H1 (cell line): ENCODE measurements around the gene P2RX7. TPM values are rescaled to one million over a fixed set of nuclear protein-coding genes. Genes with fewer than 3 reads are reported as not detected.

Source experiments
- CTCF ChIA-PET: fragments of 300-600 bp; sonication (Branson Sonifier 250); formaldehyde crosslinking; loops from one replicate; lab custom pipeline; 2021; ENCODE audit not compliant: partially characterized antibody; lab: Charles Lee
- POLR2A ChIA-PET: fragments of 300-600 bp; sonication (Branson Sonifier 250); formaldehyde crosslinking; loops from one replicate; lab custom pipeline; 2021; ENCODE audit warnings: inconsistent platforms; ENCODE audit not compliant: partially characterized antibody; lab: Charles Lee
- DNase-seq, 2 experiments: peaks; one replicate each; pipeline versions ENCODE4 v3.0.0 to v3.0.0-alpha.2; 2010 to 2022; ENCODE audit warnings: low spot score in 2 of 2, low read depth in 1 of 2, mixed read lengths in 1 of 2
- FAIRE-seq: peaks from 2 replicates; lab custom pipeline; 2011; peaks lifted over from hg19 to GRCh38; lab: Jason Lieb, UNC
- H2AFZ ChIP-seq: 2 replicates; pipeline ENCODE4 v1.8.1; 2012; ENCODE audit warnings: low read length, inconsistent platforms
- H2AK5ac ChIP-seq: 2 replicates; pipeline ENCODE4 v1.6.1; 2013; ENCODE audit warnings: low read depth, low read length
- H2BK120ac ChIP-seq: replicated peaks from 2 replicates; pipeline ENCODE3; 2013; ENCODE audit warnings: low read depth, low read length, inconsistent platforms
- H2BK12ac ChIP-seq: 2 replicates; pipeline ENCODE4 v1.6.1; 2013; ENCODE audit warnings: low read depth, low read length
- H2BK15ac ChIP-seq: 2 replicates; pipeline ENCODE4 v1.6.1; 2013; ENCODE audit warnings: low read length
- H2BK20ac ChIP-seq: 2 replicates; pipeline ENCODE4 v1.6.1; 2013; ENCODE audit warnings: low read length
- H2BK5ac ChIP-seq: 2 replicates; pipeline ENCODE4 v1.6.1; 2013; ENCODE audit warnings: low read depth, low read length
- H3K14ac ChIP-seq: 2 replicates; pipeline ENCODE4 v1.6.1; 2013; ENCODE audit warnings: inconsistent platforms; ENCODE audit not compliant: insufficient read length
- H3K18ac ChIP-seq: 2 replicates; pipeline ENCODE4 v1.6.1; 2013; ENCODE audit warnings: low read length; ENCODE audit errors: extremely low read depth
- H3K23ac ChIP-seq: 2 replicates; pipeline ENCODE4 v1.6.1; 2013; ENCODE audit warnings: inconsistent platforms; ENCODE audit not compliant: insufficient read length
- H3K23me2 ChIP-seq: 2 replicates; pipeline ENCODE4 v1.6.1; 2013; ENCODE audit warnings: low read depth, low read length
- H3K27ac ChIP-seq: 2 replicates; pipeline ENCODE4 v1.6.1; 2011; ENCODE audit warnings: low read depth, low read length, inconsistent platforms
- H3K27me3 ChIP-seq, 4 experiments: replicated peaks in 1 of 4; 1 replicate in 1 of 4; 2 replicates in 3 of 4; pipeline versions ENCODE4 v1.6.1 to v1.8.1; 2011 to 2013; ENCODE audit warnings: low read length in 3 of 4, mild to moderate bottlenecking in 3 of 4, inconsistent platforms in 2 of 4, mixed read lengths in 2 of 4, moderate library complexity in 1 of 4; ENCODE audit not compliant: control insufficient read depth in 3 of 4, insufficient read depth in 3 of 4; ENCODE audit errors: extremely low read depth in 1 of 4
- H3K36me3 ChIP-seq, 4 experiments: 2 replicates each; pipeline versions ENCODE4 v1.6.1 to v1.8.1; 2011 to 2013; ENCODE audit warnings: mild to moderate bottlenecking in 4 of 4, low read length in 3 of 4, moderate library complexity in 2 of 4, control low read depth in 1 of 4, inconsistent platforms in 1 of 4; ENCODE audit not compliant: insufficient read depth in 4 of 4, control insufficient read depth in 2 of 4
- H3K4ac ChIP-seq: replicated peaks from 2 replicates; pipeline ENCODE3; 2013; ENCODE audit warnings: low read length, low read depth, mixed read lengths, inconsistent platforms; ENCODE audit not compliant: insufficient read length
- H3K4me1 ChIP-seq, 4 experiments: replicated peaks in 1 of 4; 1 replicate in 1 of 4; 2 replicates in 3 of 4; pipeline versions ENCODE4 v1.6.1 to v1.8.1; 2011 to 2013; ENCODE audit warnings: low read length in 3 of 4, inconsistent platforms in 2 of 4, mixed read lengths in 1 of 4; ENCODE audit not compliant: insufficient read depth in 4 of 4, control insufficient read depth in 3 of 4
- H3K4me2 ChIP-seq, 2 experiments: 2 replicates each; pipeline versions ENCODE4 v1.6.1 to v1.8.1; 2011 to 2013; ENCODE audit warnings: low read depth in 2 of 2, low read length in 2 of 2, control low read depth in 1 of 2, inconsistent platforms in 1 of 2, mild to moderate bottlenecking in 1 of 2; ENCODE audit not compliant: insufficient read depth in 1 of 2
- H3K4me3 ChIP-seq, 4 experiments: fragments of 200-600, 300-600 bp in 1 of 4; sonication (generic), shearing (Covaris generic), sonication (Bioruptor Twin) in 1 of 4; 2 replicates each; pipeline versions ENCODE4 v1.5.1 to v1.8.1; 2011 to 2016; ENCODE audit warnings: low read length in 4 of 4, low read depth in 3 of 4, control low read depth in 2 of 4, inconsistent platforms in 2 of 4, mild to moderate bottlenecking in 2 of 4, mixed read lengths in 1 of 4, moderate library complexity in 1 of 4; ENCODE audit not compliant: insufficient read depth in 2 of 4; ENCODE audit errors: extremely low read depth in 1 of 4
- H3K56ac ChIP-seq: replicated peaks from 2 replicates; pipeline ENCODE3; 2013; ENCODE audit warnings: low read depth, mild to moderate bottlenecking, mixed read lengths, low read length, inconsistent platforms; ENCODE audit not compliant: insufficient read length
- H3K79me1 ChIP-seq: 2 replicates; pipeline ENCODE4 v1.6.1; 2013; ENCODE audit warnings: low read depth, low read length, control low read depth
- H3K79me2 ChIP-seq, 2 experiments: 2 replicates each; pipeline versions ENCODE4 v1.6.1 to v1.8.1; 2012 to 2013; ENCODE audit warnings: low read length in 2 of 2, mild to moderate bottlenecking in 2 of 2, inconsistent platforms in 1 of 2; ENCODE audit not compliant: insufficient read depth in 2 of 2, control insufficient read depth in 1 of 2
- H3K9ac ChIP-seq, 4 experiments: replicated peaks in 1 of 4; 1 replicate in 1 of 4; 2 replicates in 3 of 4; pipeline versions ENCODE4 v1.6.1 to v1.8.1; 2011 to 2013; ENCODE audit warnings: low read depth in 3 of 4, low read length in 3 of 4, control low read depth in 2 of 4, mild to moderate bottlenecking in 2 of 4, moderate library complexity in 2 of 4, inconsistent platforms in 1 of 4; ENCODE audit errors: extremely low read depth in 1 of 4
- H3K9me3 ChIP-seq, 2 experiments: 2 replicates each; pipeline versions ENCODE4 v1.6.1 to v1.8.1; 2012 to 2013; ENCODE audit warnings: mild to moderate bottlenecking in 2 of 2, moderate library complexity in 2 of 2, control low read depth in 1 of 2, inconsistent platforms in 1 of 2, low read depth in 1 of 2, low read length in 1 of 2, mixed read lengths in 1 of 2; ENCODE audit not compliant: insufficient read depth in 2 of 2
- H4K20me1 ChIP-seq, 2 experiments: replicated peaks in 1 of 2; 2 replicates each; pipeline versions ENCODE3 to v1.8.1; 2011 to 2013; ENCODE audit warnings: inconsistent platforms in 2 of 2, low read length in 2 of 2, mild to moderate bottlenecking in 1 of 2; ENCODE audit not compliant: insufficient read depth in 2 of 2, control insufficient read depth in 1 of 2
- H4K5ac ChIP-seq: 2 replicates; pipeline ENCODE4 v1.6.1; 2013; ENCODE audit warnings: low read length, low read depth, mixed read lengths, inconsistent platforms; ENCODE audit not compliant: insufficient read length
- H4K8ac ChIP-seq: 2 replicates; pipeline ENCODE4 v1.8.0; 2013; ENCODE audit warnings: mild to moderate bottlenecking, moderate library complexity, low read length, inconsistent platforms; ENCODE audit not compliant: insufficient read depth; ENCODE audit errors: extremely low read depth
- H4K91ac ChIP-seq: replicated peaks from 2 replicates; pipeline ENCODE3; 2013; ENCODE audit warnings: low read length, mixed read lengths, inconsistent platforms; ENCODE audit not compliant: insufficient read length
- KDM1A ChIP-seq: fragments of 200-600, 300-600 bp; sonication (generic); IDR thresholded peaks from 2 replicates; pipeline ENCODE4 v1.7.1; 2016; ENCODE audit warnings: mild to moderate bottlenecking, low read length, borderline replicate concordance
- NANOG ChIP-seq: IDR thresholded peaks from 2 replicates; pipeline ENCODE4 v1.6.1; 2011; ENCODE audit warnings: low read length, low read depth, mild to moderate bottlenecking, inconsistent platforms; ENCODE audit not compliant: insufficient read depth, poor library complexity, severe bottlenecking
- TCF12 ChIP-seq: IDR thresholded peaks from 2 replicates; pipeline ENCODE4 v1.6.1; 2011; ENCODE audit warnings: low read depth, mild to moderate bottlenecking, low read length
- WGBS, 2 experiments: shearing (Covaris generic) in 1 of 2; methylation state at CpG; one replicate each; pipeline versions ENCODE4 v1.1.6 to v1.1.7; 2013 to 2015; ENCODE audit warnings: low lambda C conversion rate in 2 of 2, mixed read lengths in 2 of 2, inconsistent platforms in 1 of 2, low coverage in 1 of 2, missing lambda C conversion rate in 1 of 2; ENCODE audit not compliant: insufficient replicate concordance in 2 of 2, insufficient coverage in 1 of 2, insufficient read length in 1 of 2; ENCODE audit errors: extremely low coverage in 1 of 2, missing lambda C conversion rate in 1 of 2; 5-methylcytosine and 5-hydroxymethylcytosine counted together
- polyA plus RNA-seq, 7 experiments: library from polyadenylated mRNA; depleted of rRNA in 3 of 7; stranded (reverse) in 5 of 7; unstranded in 2 of 7; fragments of >200 nt in 5 of 7; fragments of 200-250 nt in 2 of 7; gene quantifications; 1 replicate in 5 of 7; 2 replicates in 1 of 7; 4 replicates in 1 of 7; pipeline versions ENCODE4 v1.2.1 to v1.2.3, GENCODE V29; 2011 to 2013; ENCODE audit warnings: missing spikeins in 2 of 7, mixed read lengths in 2 of 7
- total RNA-seq: library from RNA; stranded (reverse); fragmentation: NEBNext Ultra II Directional; extraction: Animal tissue kit (Norgen Biotek cat#: 25700); gene quantifications from 2 replicates; pipeline ENCODE4 v1.2.1, GENCODE V29; 2021

Gene P2RX7
- total and polyA plus RNA-seq, 2 of the 8 experiments (the other 6 are each of a cell fraction or from before 2014, with no cell fraction given), result 0.38 to 0.56 TPM

DNA sequence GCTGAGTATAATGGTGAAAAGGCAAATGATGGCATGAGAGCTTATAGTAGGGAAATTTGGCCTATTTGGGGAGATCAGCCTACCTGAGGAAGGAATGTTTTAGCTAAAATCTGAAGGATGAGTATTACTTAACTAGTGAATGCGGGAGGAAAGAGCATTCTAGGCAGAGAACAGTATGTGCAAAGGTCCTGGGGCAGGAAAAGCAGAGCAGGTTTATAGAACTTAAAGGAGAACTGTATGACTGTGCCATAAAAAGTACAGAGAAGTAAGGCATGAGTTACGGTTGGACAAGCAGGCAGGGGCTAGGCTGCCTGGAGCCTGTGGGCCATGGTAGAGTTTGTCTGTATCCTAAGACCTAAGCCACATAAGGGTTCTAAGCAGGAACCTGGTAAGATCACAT lies 55.6 kb downstream of the P2RX7 start:
- Histone ChIP-seq H3K4ac (no peak overlapping the region), H4K5ac (no peak overlapping the region), H2BK15ac (no peak overlapping the region), H2BK12ac (no peak overlapping the region), H4K91ac (no peak overlapping the region), H3K79me2 (no peaks in the 10 kb centered on the region), H3K18ac (no peak overlapping the region), H2AFZ (no peak overlapping the region), H3K27ac (no peak overlapping the region), H2AK5ac (no peak overlapping the region), H3K9ac (no peak overlapping the region), H3K56ac (no peak overlapping the region), H3K4me2 (no peak overlapping the region), H2BK5ac (no peak overlapping the region), H2BK120ac (no peak overlapping the region), H4K20me1 (no peaks in the 10 kb centered on the region), H3K23me2 (no peaks in the 10 kb centered on the region), H3K4me3 (no peak overlapping the region), H2BK20ac (no peak overlapping the region), H3K9me3 (no peaks in the 10 kb centered on the region), H3K27me3 (no peaks in the 10 kb centered on the region), H3K23ac (no peak overlapping the region), H4K8ac (no peak overlapping the region), H3K14ac (no peak overlapping the region), H3K36me3 (no peaks in the 10 kb centered on the region), H3K79me1 (no peaks in the 10 kb centered on the region), H3K4me1 (no peaks in the 10 kb centered on the region)
- CTCF ChIA-PET, result interaction anchor here (0.7 kb wide), 1 partner anchor 1688 kb away, joined by 3 read pairs; no protein-coding TSS in a partner anchor
- no peak for FAIRE-seq
- TF ChIP-seq KDM1A (peak; percentile 36; the same call in 1 of the 2 replicates), TCF12 (no peak), NANOG (no peak)
- POLR2A ChIA-PET, result interaction anchor here (0.6 kb wide), 1 partner anchor 530 kb away, joined by 3 read pairs; no protein-coding TSS in a partner anchor
- 94% methylated on average over 2 of the region's 2 CpGs; no CpG with 5 or more reads in 1 of the 2 experiments for whole genome bisulfite sequencing, 2 experiments
- no peak for DNase-seq
